K562 (cell line): ENCODE data around the gene POLR3G.
A peak's percentile ranks its signal among the peaks of the same experiment; 100 is the strongest.

Source experiments
- EHMT2 ChIP-seq: fragments of 450-650 bp; IDR thresholded peaks from 2 replicates; pipeline ENCODE4 v1.6.1; 2018; ENCODE audit warnings: antibody characterized with exemption
- FOXM1 ChIP-seq, 2 experiments: fragments of 450-650 bp in 1 of 2; sonication (generic) in 1 of 2; formaldehyde crosslinking in 1 of 2; IDR thresholded peaks; 2 replicates each; pipeline versions ENCODE4 v1.6.1 to v1.9.0; 2017 to 2022; ENCODE audit warnings: low read depth in 2 of 2, mild to moderate bottlenecking in 2 of 2, missing genetic modification reagents in 1 of 2, moderate library complexity in 1 of 2
- TF ChIP-seq, protein P1 (sequence below): sonication (generic); IDR thresholded peaks from 2 replicates; pipeline ENCODE4 v1.6.1; 2016
- TF ChIP-seq, protein P2 (sequence below): fragments of 450-650 bp; IDR thresholded peaks from 2 replicates; pipeline ENCODE4 v1.6.1; 2016
- TF ChIP-seq, protein P3 (sequence below): sonication (generic); formaldehyde crosslinking; IDR thresholded peaks from 2 replicates; pipeline ENCODE4 v1.9.0; 2022; ENCODE audit warnings: mild to moderate bottlenecking, missing genetic modification reagents

DNA sequence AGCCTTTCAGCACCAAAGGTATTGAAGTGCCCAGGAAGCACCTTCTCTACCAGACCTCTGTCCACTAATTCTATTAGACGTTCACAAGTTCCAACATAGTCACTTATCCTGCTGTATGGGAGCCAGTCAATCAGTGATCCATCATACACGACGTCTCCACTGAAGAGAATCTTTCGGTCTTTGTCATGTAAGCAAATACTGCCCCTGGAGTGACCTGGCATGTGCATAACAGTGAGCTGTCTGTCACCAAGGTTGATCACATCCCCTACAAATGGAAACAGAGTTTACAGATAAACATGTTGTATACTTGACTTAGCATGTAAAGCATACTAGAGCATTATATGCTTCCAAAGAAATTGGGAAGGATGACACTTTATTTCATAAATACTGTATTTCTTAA, 13.4 kb upstream of the POLR3G start:
- TF ChIP-seq, protein P1, sequence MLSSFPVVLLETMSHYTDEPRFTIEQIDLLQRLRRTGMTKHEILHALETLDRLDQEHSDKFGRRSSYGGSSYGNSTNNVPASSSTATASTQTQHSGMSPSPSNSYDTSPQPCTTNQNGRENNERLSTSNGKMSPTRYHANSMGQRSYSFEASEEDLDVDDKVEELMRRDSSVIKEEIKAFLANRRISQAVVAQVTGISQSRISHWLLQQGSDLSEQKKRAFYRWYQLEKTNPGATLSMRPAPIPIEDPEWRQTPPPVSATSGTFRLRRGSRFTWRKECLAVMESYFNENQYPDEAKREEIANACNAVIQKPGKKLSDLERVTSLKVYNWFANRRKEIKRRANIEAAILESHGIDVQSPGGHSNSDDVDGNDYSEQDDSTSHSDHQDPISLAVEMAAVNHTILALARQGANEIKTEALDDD: no peak
- TF ChIP-seq EHMT2 (no peak), FOXM1 (IDR thresholded peaks at IDR 0.05; ENCODE audit: low read depth) (no peak), FOXM1 (CRISPR knock-in tag; IDR thresholded peaks at IDR 0.05; ENCODE audit: low read depth) (no peak)
- TF ChIP-seq, protein P2, sequence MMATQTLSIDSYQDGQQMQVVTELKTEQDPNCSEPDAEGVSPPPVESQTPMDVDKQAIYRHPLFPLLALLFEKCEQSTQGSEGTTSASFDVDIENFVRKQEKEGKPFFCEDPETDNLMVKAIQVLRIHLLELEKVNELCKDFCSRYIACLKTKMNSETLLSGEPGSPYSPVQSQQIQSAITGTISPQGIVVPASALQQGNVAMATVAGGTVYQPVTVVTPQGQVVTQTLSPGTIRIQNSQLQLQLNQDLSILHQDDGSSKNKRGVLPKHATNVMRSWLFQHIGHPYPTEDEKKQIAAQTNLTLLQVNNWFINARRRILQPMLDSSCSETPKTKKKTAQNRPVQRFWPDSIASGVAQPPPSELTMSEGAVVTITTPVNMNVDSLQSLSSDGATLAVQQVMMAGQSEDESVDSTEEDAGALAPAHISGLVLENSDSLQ: peak; percentile 28; the same call in 1 of the 2 replicates
- TF ChIP-seq, protein P3, sequence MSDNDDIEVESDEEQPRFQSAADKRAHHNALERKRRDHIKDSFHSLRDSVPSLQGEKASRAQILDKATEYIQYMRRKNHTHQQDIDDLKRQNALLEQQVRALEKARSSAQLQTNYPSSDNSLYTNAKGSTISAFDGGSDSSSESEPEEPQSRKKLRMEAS (CRISPR knock-in tag): no peak
